Fibroblast of lung (primary cell): ENCODE measurements around the gene EFNA2. TPM values are rescaled to one million over a fixed set of nuclear protein-coding genes. Genes with fewer than 3 reads are reported as not detected.

Experiments
- DNase-seq, 2 donors: peaks; one replicate each; pipeline versions ENCODE4 v3.0.0 to v3.0.0-alpha.2; 2010; ENCODE audit warnings: low read depth in 2 of 2
- H2AFZ ChIP-seq: 2 replicates; pipeline ENCODE4 v1.5.1; 2012; ENCODE audit warnings: low read length, control low read depth, inconsistent platforms
- H3K27ac ChIP-seq: 2 replicates; pipeline ENCODE4 v1.5.1; 2011; ENCODE audit warnings: low read length, control low read depth; ENCODE audit not compliant: insufficient read depth
- H3K27me3 ChIP-seq: 2 replicates; pipeline ENCODE4 v1.5.1; 2011; ENCODE audit warnings: mild to moderate bottlenecking, low read length; ENCODE audit not compliant: control insufficient read depth, insufficient read depth
- H3K36me3 ChIP-seq: 2 replicates; pipeline ENCODE4 v1.5.1; 2011; ENCODE audit warnings: low read length; ENCODE audit not compliant: control insufficient read depth, insufficient read depth
- H3K4me1 ChIP-seq: 2 replicates; pipeline ENCODE4 v1.5.1; 2011; ENCODE audit warnings: low read length; ENCODE audit not compliant: control insufficient read depth, insufficient read depth; ENCODE audit errors: extremely low read depth
- H3K4me2 ChIP-seq: 2 replicates; pipeline ENCODE4 v1.5.1; 2011; ENCODE audit warnings: low read length, control low read depth; ENCODE audit not compliant: insufficient read depth; ENCODE audit errors: extremely low read depth
- H3K4me3 ChIP-seq, 4 experiments: fragments of 200-600 bp in 1 of 4; sonication (generic) in 1 of 4; replicated peaks in 1 of 4; 2 replicates each; pipeline ENCODE4 v1.5.1; 2011 to 2016; ENCODE audit warnings: low read length in 4 of 4, low read depth in 3 of 4, mild to moderate bottlenecking in 3 of 4, control low read depth in 2 of 4, inconsistent platforms in 1 of 4, mixed read lengths in 1 of 4; ENCODE audit not compliant: insufficient read depth in 1 of 4; ENCODE audit errors: control extremely low read depth in 1 of 4
- H3K79me2 ChIP-seq: 2 replicates; pipeline ENCODE4 v1.5.1; 2012; ENCODE audit warnings: mild to moderate bottlenecking, low read length, inconsistent platforms; ENCODE audit not compliant: control insufficient read depth, insufficient read depth
- H3K9ac ChIP-seq: 2 replicates; pipeline ENCODE4 v1.5.1; 2011; ENCODE audit warnings: mild to moderate bottlenecking, low read length, control low read depth; ENCODE audit not compliant: insufficient read depth
- H3K9me3 ChIP-seq: 2 replicates; pipeline ENCODE4 v1.5.1; 2012; ENCODE audit warnings: low read depth, low read length; ENCODE audit not compliant: control insufficient read depth, insufficient read depth
- H4K20me1 ChIP-seq: 2 replicates; pipeline ENCODE4 v1.5.1; 2011; ENCODE audit warnings: low read length; ENCODE audit not compliant: control insufficient read depth, insufficient read depth; ENCODE audit errors: extremely low read depth
- CTCF ChIP-seq, 2 donors: IDR thresholded peaks in 1 of 2; conservative IDR thresholded peaks in 1 of 2; 1 replicate in 1 of 2; 2 replicates in 1 of 2; pipeline ENCODE4 v1.5.1; 2011 to 2012; ENCODE audit warnings: low read length in 2 of 2, control low read depth in 1 of 2, inconsistent platforms in 1 of 2, low read depth in 1 of 2, mild to moderate bottlenecking in 1 of 2
- EZH2 ChIP-seq: IDR thresholded peaks from 2 replicates; pipeline ENCODE4 v1.5.1; 2012; ENCODE audit warnings: low read length, control low read depth, mild to moderate bottlenecking; ENCODE audit errors: missing control alignments
- polyA plus RNA-seq, 2 donors: library from polyadenylated mRNA; depleted of rRNA in 1 of 2; stranded (reverse) in 1 of 2; unstranded in 1 of 2; fragments of >200 nt; gene quantifications; 2 replicates each; pipeline ENCODE4 v1.2.1, GENCODE V29; 2011 to 2012; ENCODE audit warnings: missing spikeins in 1 of 2
- total RNA-seq: library from RNA; depleted of rRNA; stranded (reverse); fragments of >200 nt; gene quantifications from 2 replicates; pipeline ENCODE4 v1.2.1, GENCODE V29; 2014

The EFNA2 gene
- total and polyA plus RNA-seq, 2 donors (not counting 1 experiment from before 2014, with no cell fraction given) = 0.17 TPM; not detected in 1

DNA sequence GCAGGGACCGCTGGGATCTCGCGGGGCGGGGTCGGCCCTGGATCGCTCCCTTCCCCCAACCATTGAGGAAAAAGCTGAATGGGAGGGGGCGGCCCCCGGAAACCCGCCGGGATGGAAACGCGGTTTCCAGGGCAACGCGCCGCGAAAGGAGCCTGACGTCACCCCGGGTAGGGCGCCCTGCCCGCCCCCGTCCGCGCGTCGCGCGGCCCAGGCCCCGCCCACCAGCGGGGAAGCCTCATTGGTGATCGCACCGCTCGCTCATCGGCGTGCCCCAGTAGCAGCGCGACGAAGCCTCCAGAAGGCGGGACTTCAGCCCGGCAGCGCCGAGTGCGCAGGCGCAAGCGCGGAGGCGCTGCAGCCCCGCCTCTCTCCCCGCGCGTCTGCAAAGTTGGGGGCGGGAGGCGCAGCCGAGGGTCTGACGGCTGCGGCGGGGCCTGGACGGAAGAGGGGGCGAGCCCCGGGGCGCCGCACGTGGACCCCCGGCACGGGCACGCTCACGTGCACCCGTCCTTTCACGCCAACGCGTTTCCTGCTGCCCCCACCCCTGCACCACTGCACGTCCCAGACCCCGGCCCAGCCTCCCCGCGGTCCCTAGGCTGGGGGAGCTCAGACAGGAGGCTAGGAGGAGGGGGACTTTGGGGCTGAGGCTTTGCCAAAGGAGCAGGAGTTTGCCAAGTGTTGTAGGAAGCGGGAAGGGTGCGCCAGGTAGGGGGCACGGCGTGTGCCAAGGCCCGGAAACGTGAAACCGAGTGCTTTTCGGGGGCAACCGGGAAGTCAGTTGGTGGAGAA lies 24.7 kb upstream of the EFNA2 start:
- no peaks in the 10 kb centered on the region for H3K9me3 ChIP-seq
- peak; percentile 90 to 96 for DNase-seq
- peak overlapping the region; percentile 95 for H3K27ac ChIP-seq
- H3K9ac ChIP-seq = peak overlapping the region; percentile 92
- H3K79me2 ChIP-seq = peaks cover 18% of the 10 kb centered on the region
- H3K4me2 ChIP-seq = peak overlapping the region; percentile 91
- no peaks in the 10 kb centered on the region for H3K27me3 ChIP-seq
- no peak overlapping the region for H2AFZ ChIP-seq
- peak overlapping the region; percentile 50 to 72 (median 60) for H3K4me3 ChIP-seq
- H4K20me1 ChIP-seq = no peaks in the 10 kb centered on the region
- TF ChIP-seq EZH2 (no peak), CTCF (conservative IDR thresholded peaks at IDR 0.05 in 1 of 2, IDR thresholded peaks at IDR 0.05 in 1 of 2; ENCODE audit: low read depth in 1 of 2, low read length in 2 of 2) (no peak)
- peaks cover 53% of the 10 kb centered on the region for H3K4me1 ChIP-seq
- H3K36me3 ChIP-seq = peaks cover 17% of the 10 kb centered on the region

DNA sequence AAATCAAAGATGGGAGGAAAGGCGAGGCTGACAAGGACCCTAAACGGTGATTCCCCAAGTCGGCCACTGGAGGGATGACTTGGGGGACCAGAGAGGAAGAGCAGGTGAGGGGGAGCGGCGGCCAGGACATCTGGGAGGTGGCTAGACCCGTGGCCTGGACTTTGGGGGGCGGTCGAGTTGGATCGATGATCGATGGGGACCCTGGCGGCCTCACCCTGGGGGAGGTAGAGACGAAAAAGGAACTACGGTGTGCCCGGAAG lies 24.2 kb upstream of the EFNA2 start:
- Histone ChIP-seq H3K4me1 (peaks cover 56% of the 10 kb centered on the region), H3K9ac (peak overlapping the region; percentile 92)

More for the DNA sequence above, 24.2 kb upstream of the EFNA2 start:
- no peak for DNase-seq
- peaks cover 15% of the 10 kb centered on the region for H3K36me3 ChIP-seq
- H3K4me3 ChIP-seq = peak overlapping the region; percentile 50 to 72 (median 60)
- peaks cover 16% of the 10 kb centered on the region for H3K79me2 ChIP-seq
- no peaks in the 10 kb centered on the region for H3K27me3 ChIP-seq
- no peak overlapping the region for H2AFZ ChIP-seq
- TF ChIP-seq CTCF (conservative IDR thresholded peaks at IDR 0.05 in 1 of 2, IDR thresholded peaks at IDR 0.05 in 1 of 2; ENCODE audit: low read depth in 1 of 2, low read length in 2 of 2) (no peak), EZH2 (no peak)
- H3K4me2 ChIP-seq = peak overlapping the region; percentile 91
- peak overlapping the region; percentile 95 for H3K27ac ChIP-seq
- no peaks in the 10 kb centered on the region for H3K9me3 ChIP-seq
- no peaks in the 10 kb centered on the region for H4K20me1 ChIP-seq
